CD4-positive, alpha-beta T cell (primary cell): Measurements from ENCODE around the gene GCK. TPM values are rescaled to one million over a fixed set of nuclear protein-coding genes. Genes with fewer than 3 reads are reported as not detected.

ENCODE experiments used
- ATAC-seq: fragments of 200-7000 bp; cut with Tn5 transposase; one replicate; pipeline ENCODE4 v1.10.0; 2022; ENCODE audit warnings: mild to moderate bottlenecking; ENCODE audit not compliant: poor library complexity
- CTCF ChIA-PET: fragments of 350-600 bp; sonication (Branson Sonifier 250); formaldehyde crosslinking; loops from one replicate; lab custom pipeline; 2021; ENCODE audit warnings: antibody characterized with exemption, inconsistent platforms; lab: Charles Lee
- POLR2A ChIA-PET: fragments of 350-600 bp; sonication (Branson Sonifier 250); formaldehyde crosslinking; loops from one replicate; lab custom pipeline; 2021; ENCODE audit warnings: antibody characterized with exemption, inconsistent platforms; lab: Charles Lee
- DNase-seq, 14 experiments: peaks; one replicate each; pipeline ENCODE4 v3.0.0-alpha.2; 2013 to 2020; ENCODE audit warnings: mixed read lengths in 2 of 14
- H3K27ac ChIP-seq, 2 donors: one replicate each; pipeline versions ENCODE4 v1.5.1 to v1.7.0; 2013; ENCODE audit warnings: low read length in 2 of 2, low read depth in 1 of 2, mild to moderate bottlenecking in 1 of 2
- H3K27me3 ChIP-seq, 2 experiments: 1 replicate in 1 of 2; 2 replicates in 1 of 2; pipeline versions ENCODE4 v1.6.1 to v1.7.0; 2013; ENCODE audit warnings: low read length in 2 of 2, control low read depth in 1 of 2, mild to moderate bottlenecking in 1 of 2, moderate library complexity in 1 of 2; ENCODE audit not compliant: insufficient read depth in 2 of 2, control insufficient read depth in 1 of 2
- H3K36me3 ChIP-seq: one replicate; pipeline ENCODE4 v1.6.1; 2013; ENCODE audit warnings: low read length, control low read depth; ENCODE audit not compliant: insufficient read depth
- H3K4me1 ChIP-seq: one replicate; pipeline ENCODE4 v1.6.1; 2013; ENCODE audit warnings: low read length, control low read depth; ENCODE audit not compliant: insufficient read depth
- H3K4me3 ChIP-seq: one replicate; pipeline ENCODE4 v1.5.1; 2013; ENCODE audit warnings: mild to moderate bottlenecking, low read length, moderate library complexity
- H3K9me3 ChIP-seq, 2 experiments: 1 replicate in 1 of 2; 2 replicates in 1 of 2; pipeline versions ENCODE4 v1.6.1 to v1.7.0; 2013; ENCODE audit warnings: low read length in 2 of 2, mild to moderate bottlenecking in 2 of 2, control low read depth in 1 of 2, moderate library complexity in 1 of 2; ENCODE audit not compliant: control insufficient read depth in 1 of 2, insufficient read depth in 1 of 2
- H3K27ac Mint-ChIP-seq: one replicate; pipeline ENCODE4 v1.8.0; 2020; ENCODE audit warnings: mixed read lengths
- H3K27me3 Mint-ChIP-seq: one replicate; pipeline ENCODE4 v1.8.0; 2021; ENCODE audit warnings: mixed read lengths
- H3K36me3 Mint-ChIP-seq: one replicate; pipeline ENCODE4 v1.8.0; 2021; ENCODE audit warnings: low read depth, mixed read lengths
- H3K4me1 Mint-ChIP-seq: one replicate; pipeline ENCODE4 v1.8.0; 2021; ENCODE audit warnings: low read depth, mixed read lengths
- H3K4me3 Mint-ChIP-seq: one replicate; pipeline ENCODE4 v1.8.0; 2020; ENCODE audit warnings: mild to moderate bottlenecking, mixed read lengths
- H3K9me3 Mint-ChIP-seq: one replicate; pipeline ENCODE4 v1.8.0; 2020; ENCODE audit warnings: mixed read lengths
- intact Hi-C, 2 experiments: fragments of 100-400 bp; cut with DNase I in 1 of 2; cut with micrococcal nuclease in 1 of 2; formaldehyde crosslinking; loops; one replicate each; pipeline versions ENCODE4 v1.15.1 to v1.9.0; 2023 to 2025; cut with DNase I, micrococcal nuclease
- total RNA-seq, 174 experiments: library from RNA in 2 of 174; stranded (reverse) in 2 of 174; gene quantifications; one replicate each; pipeline ENCODE4 v1.2.3 and lab custom pipeline; 2021 to 2026
- TF ChIP-seq, protein P1 (sequence below): fragments of 200-600 bp; IDR thresholded peaks from one replicate; pipeline ENCODE4 v1.8.0; 2022; ENCODE audit warnings: antibody characterized with exemption, mild to moderate bottlenecking

The GCK gene
- total RNA-seq, 2 experiments from 2014 or later = 0.47 to 0.71 TPM

GRCh38 chr7:44213877-44214388 is 24.7 kb upstream of the GCK start:
- Histone ChIP-seq H3K27ac (no peak overlapping the region), H3K27me3 (no peaks in the 10 kb centered on the region), H3K4me1 (no peaks in the 10 kb centered on the region), H3K9me3 (peaks cover 0 to 2% of the 10 kb centered on the region in 2 experiments), H3K4me3 (no peak overlapping the region), H3K36me3 (peaks cover 47% of the 10 kb centered on the region)
- DNase-seq = no peak
- Mint-ChIP-seq H3K9me3 (no peaks in the 10 kb centered on the region), H3K4me1 (no peaks in the 10 kb centered on the region), H3K36me3 (peaks cover 46% of the 10 kb centered on the region), H3K27ac (peak overlapping the region; percentile 50), H3K4me3 (no peak overlapping the region), H3K27me3 (no peaks in the 10 kb centered on the region)
- POLR2A ChIA-PET = no interaction called here
- intact Hi-C loops = no loop called here
- ATAC-seq = no peak
- TF ChIP-seq, protein P1, sequence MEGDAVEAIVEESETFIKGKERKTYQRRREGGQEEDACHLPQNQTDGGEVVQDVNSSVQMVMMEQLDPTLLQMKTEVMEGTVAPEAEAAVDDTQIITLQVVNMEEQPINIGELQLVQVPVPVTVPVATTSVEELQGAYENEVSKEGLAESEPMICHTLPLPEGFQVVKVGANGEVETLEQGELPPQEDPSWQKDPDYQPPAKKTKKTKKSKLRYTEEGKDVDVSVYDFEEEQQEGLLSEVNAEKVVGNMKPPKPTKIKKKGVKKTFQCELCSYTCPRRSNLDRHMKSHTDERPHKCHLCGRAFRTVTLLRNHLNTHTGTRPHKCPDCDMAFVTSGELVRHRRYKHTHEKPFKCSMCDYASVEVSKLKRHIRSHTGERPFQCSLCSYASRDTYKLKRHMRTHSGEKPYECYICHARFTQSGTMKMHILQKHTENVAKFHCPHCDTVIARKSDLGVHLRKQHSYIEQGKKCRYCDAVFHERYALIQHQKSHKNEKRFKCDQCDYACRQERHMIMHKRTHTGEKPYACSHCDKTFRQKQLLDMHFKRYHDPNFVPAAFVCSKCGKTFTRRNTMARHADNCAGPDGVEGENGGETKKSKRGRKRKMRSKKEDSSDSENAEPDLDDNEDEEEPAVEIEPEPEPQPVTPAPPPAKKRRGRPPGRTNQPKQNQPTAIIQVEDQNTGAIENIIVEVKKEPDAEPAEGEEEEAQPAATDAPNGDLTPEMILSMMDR = no peak
- CTCF ChIA-PET = no interaction called here

DNA sequence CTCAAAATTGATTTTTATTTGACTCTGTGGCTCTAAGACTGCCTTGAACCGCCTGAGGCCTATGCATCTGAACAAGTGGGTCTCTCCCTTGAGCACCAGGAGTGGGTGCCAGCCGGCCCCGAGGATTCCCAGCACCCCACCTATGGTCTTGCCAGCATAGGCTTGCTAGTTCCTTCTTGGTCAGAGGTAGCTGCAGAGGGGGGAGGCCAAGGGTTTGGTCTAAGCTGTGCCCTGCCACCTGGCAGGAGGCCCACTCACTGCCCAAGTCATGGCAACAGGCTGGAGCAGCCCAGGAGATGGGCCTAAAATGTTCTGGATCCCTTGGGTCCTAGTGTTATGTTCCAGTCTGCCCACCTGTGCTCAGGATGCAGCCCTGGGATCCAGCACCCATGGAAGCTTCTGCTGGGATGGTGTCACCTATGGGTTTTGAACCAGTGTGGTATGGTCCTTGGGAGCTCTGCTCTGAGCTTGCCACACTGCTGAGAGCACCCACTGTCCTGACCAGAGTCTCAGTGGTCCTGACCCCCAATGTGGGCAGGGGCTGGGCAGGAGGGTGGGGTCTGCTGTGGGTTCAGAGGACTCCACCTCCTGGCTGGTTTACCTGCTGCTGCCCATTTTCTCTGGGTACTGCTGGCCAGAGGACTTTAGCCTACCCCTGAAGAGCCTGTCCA is 24.1 kb upstream of the GCK start:
- CTCF ChIA-PET = no interaction called here

GRCh38 chr7:44212581-44213184 is 23.4 kb upstream of the GCK start:
- Mint-ChIP-seq H3K36me3 (peaks cover 59% of the 10 kb centered on the region), H3K9me3 (no peaks in the 10 kb centered on the region), H3K4me3 (no peak overlapping the region), H3K4me1 (no peaks in the 10 kb centered on the region), H3K27ac (no peak overlapping the region), H3K27me3 (no peaks in the 10 kb centered on the region)
- ChIA-PET CTCF (no interaction called here), POLR2A (interaction anchor here (1.3 kb wide), 1 partner anchor 277 kb away, joined by 3 read pairs; no protein-coding TSS in a partner anchor)
- TF ChIP-seq, protein P1 = no peak
- DNase-seq = no peak
- no peak for ATAC-seq
- no peaks in the 10 kb centered on the region for H3K27me3 ChIP-seq
- no peaks in the 10 kb centered on the region for H3K4me1 ChIP-seq
- H3K9me3 ChIP-seq = no peaks in the 10 kb centered on the region
- intact Hi-C loops = no loop called here
- peaks cover 60% of the 10 kb centered on the region for H3K36me3 ChIP-seq
- H3K27ac ChIP-seq = no peak overlapping the region
- no peak overlapping the region for H3K4me3 ChIP-seq

More for the DNA sequence above, 24.1 kb upstream of the GCK start:
- no peaks in the 10 kb centered on the region for H3K4me1 Mint-ChIP-seq
- TF ChIP-seq, protein P1 = no peak
- H3K9me3 Mint-ChIP-seq = no peaks in the 10 kb centered on the region
- Histone ChIP-seq H3K27ac (no peak overlapping the region), H3K9me3 (no peaks in the 10 kb centered on the region), H3K36me3 (peaks cover 53% of the 10 kb centered on the region), H3K4me1 (no peaks in the 10 kb centered on the region), H3K27me3 (no peaks in the 10 kb centered on the region), H3K4me3 (no peak overlapping the region)
- POLR2A ChIA-PET = interaction anchor here (1.3 kb wide), 1 partner anchor 277 kb away, joined by 3 read pairs; no protein-coding TSS in a partner anchor
- peaks cover 52% of the 10 kb centered on the region for H3K36me3 Mint-ChIP-seq
- H3K27me3 Mint-ChIP-seq = no peaks in the 10 kb centered on the region
- intact Hi-C loops = no loop called here
- H3K4me3 Mint-ChIP-seq = no peak overlapping the region
- H3K27ac Mint-ChIP-seq = no peak overlapping the region
- peak; percentile 8 for ATAC-seq
- DNase-seq = no peak
